ENCODE measurements around the gene ALDH1A2.

GRCh38 chr15:58014040-58014439 lies 51.5 kb downstream of the ALDH1A2 start:
- no peak for TF ChIP-seq CTCF (IDR thresholded peaks at IDR 0.05)
- TF ChIP-seq POLR2AphosphoS5 (IDR thresholded peaks at IDR 0.05): no peak

All from gastroesophageal sphincter (tissue), 3 donors.